ENCODE measurements around the gene PRAC2. TPM values are rescaled to one million over a fixed set of nuclear protein-coding genes. Genes with fewer than 3 reads are reported as not detected.

Gene PRAC2
- total and polyA plus RNA-seq, 11 donors = not detected

DNA sequence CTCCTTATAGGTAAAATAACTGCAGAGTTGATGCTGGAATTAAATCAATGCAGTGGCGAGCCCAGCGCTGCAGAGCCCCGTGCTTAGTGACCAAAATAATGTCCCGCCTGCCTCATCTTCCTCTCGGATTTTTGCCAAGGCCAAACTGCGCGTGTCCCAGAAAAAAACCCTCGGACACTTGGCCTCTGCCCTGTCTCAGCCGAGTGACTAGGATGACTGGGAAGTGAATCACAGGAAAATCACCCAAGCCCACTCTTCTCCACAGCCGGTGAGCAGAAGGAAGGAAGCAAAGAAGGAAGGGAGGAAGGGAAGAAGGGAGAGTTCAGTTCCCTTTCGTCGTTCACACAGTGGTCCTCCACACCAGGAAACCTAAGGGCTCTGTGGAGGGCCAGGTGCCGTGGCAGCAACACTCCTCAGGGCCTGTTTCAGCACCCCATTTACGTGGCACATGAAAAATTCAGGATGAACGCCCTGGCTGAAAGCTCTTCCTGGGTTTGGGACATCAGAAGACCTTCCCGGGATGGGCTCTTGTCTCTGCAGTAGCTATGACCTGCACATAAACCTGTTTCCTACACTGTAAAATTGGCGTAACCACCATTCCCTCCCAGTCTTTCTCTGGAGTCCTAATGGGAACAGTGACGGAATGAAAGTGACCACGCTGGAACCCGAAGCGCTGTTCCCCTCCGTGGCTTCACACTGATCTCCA, 31.0 kb downstream of the PRAC2 start:
- no peaks in the 10 kb centered on the region for H3K9me3 ChIP-seq
- H3K27me3 ChIP-seq = peaks cover 61 to 100% (median 97%) of the 10 kb centered on the region in 9 donors
- peaks cover 0 to 35% (median 0%) of the 10 kb centered on the region in 12 donors for H3K4me1 ChIP-seq
- no peaks in the 10 kb centered on the region for H3K36me3 ChIP-seq
- H3K27ac ChIP-seq = no peak overlapping the region
- whole genome bisulfite sequencing, 4 donors = 7 to 17% (median 9%) methylated on average over 22 of the region's 22 CpGs
- DNase-seq (no peak), ATAC-seq (no peak)
- no peak overlapping the region for H3K4me3 ChIP-seq
- TF ChIP-seq POLR2A (IDR thresholded peaks at IDR 0.05) (no peak), CTCF (IDR thresholded peaks at IDR 0.05) (no peak)
- intact Hi-C loops (cut with DNase I) = no loop called here

DNA sequence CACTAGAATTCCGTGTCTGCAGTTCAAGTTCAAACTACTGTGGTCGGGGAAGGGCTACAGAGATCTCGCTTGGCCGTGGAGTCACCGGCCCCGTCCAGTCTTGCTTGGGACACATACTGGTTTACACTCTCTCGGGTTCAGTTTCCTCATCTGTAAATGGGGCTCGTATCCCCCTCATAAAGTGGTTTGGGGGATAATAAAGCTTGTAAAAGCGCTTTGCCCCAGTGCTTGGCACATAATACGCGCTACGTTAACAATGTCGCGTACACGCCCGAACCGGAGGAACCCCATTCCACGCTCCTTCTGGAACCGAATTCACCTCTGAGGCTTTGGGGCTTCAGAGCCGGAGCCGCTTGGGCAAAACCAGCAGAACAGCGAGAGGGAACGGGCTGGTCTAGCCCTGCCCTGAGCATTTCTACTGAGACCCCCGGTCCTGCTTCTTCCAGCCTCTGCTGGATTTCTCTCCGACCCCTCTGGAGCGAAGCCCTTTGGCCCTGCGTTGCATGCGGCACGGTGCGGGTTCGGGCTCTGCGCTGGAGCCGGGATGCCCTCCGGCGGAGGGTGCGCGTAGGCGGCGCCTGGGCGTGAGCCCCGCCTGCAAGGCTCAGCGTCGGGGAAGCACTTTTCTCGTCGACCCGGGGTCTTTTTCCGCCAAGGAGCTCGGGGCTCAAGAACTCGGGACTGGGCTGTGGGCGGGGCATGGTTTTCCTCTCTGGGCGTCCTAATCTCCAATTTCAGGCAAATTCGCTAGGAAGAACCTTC, 31.7 kb downstream of the PRAC2 start:
- peaks cover 57 to 100% (median 97%) of the 10 kb centered on the region in 9 donors for H3K27me3 ChIP-seq
- no peaks in the 10 kb centered on the region for H3K36me3 ChIP-seq
- TF ChIP-seq CTCF (IDR thresholded peaks at IDR 0.05) (no peak), POLR2A (IDR thresholded peaks at IDR 0.05) (no peak)
- intact Hi-C loops (cut with DNase I) = no loop called here
- no peak for ATAC-seq
- 2 to 5% (median 5%) methylated on average over 49 to 52 of the region's 52 CpGs for WGBS, 4 donors
- H3K27ac ChIP-seq = no peak overlapping the region
- no peak for DNase-seq
- peaks cover 0 to 35% (median 0%) of the 10 kb centered on the region in 12 donors for H3K4me1 ChIP-seq
- H3K9me3 ChIP-seq = no peaks in the 10 kb centered on the region
- H3K4me3 ChIP-seq = no peak overlapping the region

GRCh38 chr17:48755356-48755755, 32.4 kb downstream of the PRAC2 start:
- Histone ChIP-seq H3K4me1 (peaks cover 0 to 35% (median 0%) of the 10 kb centered on the region in 12 donors), H3K4me3 (no peak overlapping the region), H3K9me3 (no peaks in the 10 kb centered on the region), H3K27me3 (peaks cover 50 to 99% (median 96%) of the 10 kb centered on the region in 9 donors), H3K36me3 (no peaks in the 10 kb centered on the region), H3K27ac (no peak overlapping the region)
- WGBS, 4 donors = 15 to 20% (median 17%) methylated on average over 8 of the region's 8 CpGs
- DNase-seq (no peak), ATAC-seq (no peak)
- intact Hi-C loops (cut with DNase I) = no loop called here
- no peak for TF ChIP-seq POLR2A (IDR thresholded peaks at IDR 0.05)
- TF ChIP-seq CTCF (IDR thresholded peaks at IDR 0.05) = no peak

DNA sequence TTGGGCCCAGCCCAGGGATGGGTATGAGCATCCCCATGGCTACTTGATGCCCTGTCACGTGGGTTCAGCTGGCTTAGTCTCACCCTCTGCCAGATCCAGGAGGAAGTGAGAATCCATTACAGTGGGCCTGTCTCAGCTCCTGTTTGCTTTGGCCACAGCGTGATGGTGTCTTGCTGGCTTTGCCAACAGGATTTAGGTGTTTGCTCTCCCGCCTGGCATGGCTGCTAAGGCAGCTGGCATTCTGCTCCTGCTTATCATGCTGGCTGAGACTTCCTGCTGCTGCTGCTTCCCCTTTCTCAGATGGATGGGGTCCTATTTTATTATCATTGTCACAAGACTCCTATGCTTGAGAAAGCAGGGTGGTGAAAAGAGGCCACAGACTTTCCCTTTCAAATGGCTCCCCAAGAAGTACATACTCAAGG, 33.9 kb downstream of the PRAC2 start:
- Histone ChIP-seq H3K36me3 (no peaks in the 10 kb centered on the region), H3K4me1 (peaks cover 0 to 35% (median 0%) of the 10 kb centered on the region in 12 donors), H3K9me3 (no peaks in the 10 kb centered on the region), H3K27ac (no peak overlapping the region), H3K27me3 (peaks cover 43 to 99% (median 90%) of the 10 kb centered on the region in 9 donors), H3K4me3 (no peak overlapping the region)
- DNase-seq (no peak), ATAC-seq (no peak)
- TF ChIP-seq POLR2A (IDR thresholded peaks at IDR 0.05) (no peak), CTCF (IDR thresholded peaks at IDR 0.05) (no peak)
- intact Hi-C loops (cut with DNase I) = no loop called here
- WGBS, 4 donors = 38 to 50% (median 43%) methylated on average over 3 of the region's 3 CpGs
